Activated CD8-positive, alpha-beta T cell treated with anti-CD3 and anti-CD28 coated beads, Interleukin-2, amount 10 ng/mL, durations not matched to agents 7 days and 5 days (primary cell): ENCODE results near the gene FBN1. TPM values are rescaled to one million over a fixed set of nuclear protein-coding genes. Genes with fewer than 3 reads are reported as not detected.

ENCODE experiments used
- ATAC-seq: fragments of 150-1000 bp; cut with Tn5 transposase; one replicate; pipeline ENCODE4 v1.10.0; 2021; ENCODE audit warnings: moderate library complexity
- CTCF ChIA-PET: fragments of 350-600 bp; sonication (Branson Sonifier 250); formaldehyde crosslinking; loops from one replicate; lab custom pipeline; 2021; ENCODE audit warnings: antibody characterized with exemption; lab: Charles Lee
- POLR2A ChIA-PET: fragments of 350-600 bp; sonication (Branson Sonifier 250); formaldehyde crosslinking; loops from one replicate; lab custom pipeline; 2021; ENCODE audit warnings: antibody characterized with exemption; lab: Charles Lee
- DNase-seq: peaks from one replicate; pipeline ENCODE4 v3.0.0-alpha.2; 2020
- H3K27ac Mint-ChIP-seq: one replicate; pipeline ENCODE4 v1.8.0; 2021; ENCODE audit warnings: mild to moderate bottlenecking, mixed read lengths
- H3K27me3 Mint-ChIP-seq: one replicate; pipeline ENCODE4 v1.8.0; 2021; ENCODE audit warnings: low read depth, mixed read lengths
- H3K36me3 Mint-ChIP-seq: one replicate; pipeline ENCODE4 v1.8.0; 2021; ENCODE audit warnings: low read depth, mixed read lengths
- H3K4me1 Mint-ChIP-seq: one replicate; pipeline ENCODE4 v1.8.0; 2021; ENCODE audit warnings: low read depth, mixed read lengths
- H3K4me3 Mint-ChIP-seq: one replicate; pipeline ENCODE4 v1.8.0; 2021; ENCODE audit warnings: mild to moderate bottlenecking, mixed read lengths
- H3K9me3 Mint-ChIP-seq: one replicate; pipeline ENCODE4 v1.8.0; 2022; ENCODE audit warnings: mixed read lengths; ENCODE audit not compliant: insufficient read depth
- total RNA-seq, 2 experiments: library from RNA; stranded (reverse); gene quantifications; one replicate each; pipeline ENCODE4 v1.2.3, GENCODE V29; 2021

Gene FBN1
- total RNA-seq, 2 experiments from 2014 or later: 0.81 to 1.3 TPM

GRCh38 chr15:48375767-48376166 is 269.7 kb downstream of the FBN1 start:
- no peaks in the 10 kb centered on the region for H3K4me1 Mint-ChIP-seq
- peaks cover 14% of the 10 kb centered on the region for H3K27me3 Mint-ChIP-seq
- H3K9me3 Mint-ChIP-seq: no peaks in the 10 kb centered on the region
- ATAC-seq: no peak
- H3K27ac Mint-ChIP-seq: no peak overlapping the region
- H3K4me3 Mint-ChIP-seq: no peak overlapping the region
- ChIA-PET POLR2A (no interaction called here), CTCF (no interaction called here)
- DNase-seq: no peak
- H3K36me3 Mint-ChIP-seq: no peaks in the 10 kb centered on the region

GRCh38 chr15:48374472-48374871 is 271.0 kb downstream of the FBN1 start:
- ATAC-seq (no peak), DNase-seq (no peak)
- ChIA-PET POLR2A (no interaction called here), CTCF (no interaction called here)
- Mint-ChIP-seq H3K4me3 (no peak overlapping the region), H3K4me1 (no peaks in the 10 kb centered on the region), H3K36me3 (no peaks in the 10 kb centered on the region), H3K27ac (no peak overlapping the region), H3K9me3 (no peaks in the 10 kb centered on the region), H3K27me3 (peaks cover 14% of the 10 kb centered on the region)

- CTCF ChIA-PET: no interaction called here
Observed at GRCh38 chr15:48373821-48374451, 271.6 kb downstream of the FBN1 start.

GRCh38 chr15:48371961-48372360 is 273.5 kb downstream of the FBN1 start:
- DNase-seq: no peak
- ChIA-PET POLR2A (no interaction called here), CTCF (no interaction called here)
- no peak overlapping the region for H3K27ac Mint-ChIP-seq
- no peak for ATAC-seq
- no peak overlapping the region for H3K4me3 Mint-ChIP-seq
- H3K27me3 Mint-ChIP-seq: peaks cover 12% of the 10 kb centered on the region
- H3K9me3 Mint-ChIP-seq: no peaks in the 10 kb centered on the region
- H3K4me1 Mint-ChIP-seq: no peaks in the 10 kb centered on the region
- no peaks in the 10 kb centered on the region for H3K36me3 Mint-ChIP-seq

More at GRCh38 chr15:48373821-48374451, 271.6 kb downstream of the FBN1 start:
- no peak for ATAC-seq
- H3K4me3 Mint-ChIP-seq: no peak overlapping the region
- DNase-seq: no peak
- H3K4me1 Mint-ChIP-seq: no peaks in the 10 kb centered on the region
- H3K27ac Mint-ChIP-seq: no peak overlapping the region
- H3K27me3 Mint-ChIP-seq: peaks cover 16% of the 10 kb centered on the region
- POLR2A ChIA-PET: no interaction called here
- no peaks in the 10 kb centered on the region for H3K9me3 Mint-ChIP-seq
- H3K36me3 Mint-ChIP-seq: no peaks in the 10 kb centered on the region

GRCh38 chr15:48371550-48371949 is 274.0 kb downstream of the FBN1 start:
- DNase-seq (no peak), ATAC-seq (no peak)
- H3K4me3 Mint-ChIP-seq: no peak overlapping the region
- no peaks in the 10 kb centered on the region for H3K36me3 Mint-ChIP-seq
- no peaks in the 10 kb centered on the region for H3K4me1 Mint-ChIP-seq
- H3K27me3 Mint-ChIP-seq: peaks cover 16% of the 10 kb centered on the region
- CTCF ChIA-PET: no interaction called here
- POLR2A ChIA-PET: no interaction called here
- H3K27ac Mint-ChIP-seq: no peak overlapping the region
- no peaks in the 10 kb centered on the region for H3K9me3 Mint-ChIP-seq

GRCh38 chr15:48370460-48370859 is 275.0 kb downstream of the FBN1 start:
- no peaks in the 10 kb centered on the region for H3K4me1 Mint-ChIP-seq
- CTCF ChIA-PET: no interaction called here
- no peak overlapping the region for H3K4me3 Mint-ChIP-seq
- ATAC-seq (no peak), DNase-seq (no peak)
- POLR2A ChIA-PET: no interaction called here
- H3K9me3 Mint-ChIP-seq: no peaks in the 10 kb centered on the region
- H3K27ac Mint-ChIP-seq: no peak overlapping the region
- no peaks in the 10 kb centered on the region for H3K36me3 Mint-ChIP-seq
- H3K27me3 Mint-ChIP-seq: peaks cover 13% of the 10 kb centered on the region

- H3K4me1 Mint-ChIP-seq: no peaks in the 10 kb centered on the region
- no peaks in the 10 kb centered on the region for H3K36me3 Mint-ChIP-seq
- ChIA-PET POLR2A (no interaction called here), CTCF (no interaction called here)
- no peak overlapping the region for H3K27ac Mint-ChIP-seq
- H3K4me3 Mint-ChIP-seq: no peak overlapping the region
- ATAC-seq (no peak), DNase-seq (no peak)
- H3K9me3 Mint-ChIP-seq: no peaks in the 10 kb centered on the region
- peaks cover 11% of the 10 kb centered on the region for H3K27me3 Mint-ChIP-seq
Observed at GRCh38 chr15:48367483-48367882, 278.0 kb downstream of the FBN1 start.

- Mint-ChIP-seq H3K9me3 (no peaks in the 10 kb centered on the region), H3K4me3 (no peak overlapping the region), H3K27me3 (peaks cover 11% of the 10 kb centered on the region), H3K4me1 (no peaks in the 10 kb centered on the region), H3K36me3 (no peaks in the 10 kb centered on the region), H3K27ac (no peak overlapping the region)
- DNase-seq: no peak
- no peak for ATAC-seq
- ChIA-PET POLR2A (no interaction called here), CTCF (interaction anchor here (1.3 kb wide), 1 partner anchor 10 kb away, joined by 3 read pairs; no protein-coding TSS in a partner anchor)
Observed at GRCh38 chr15:48366584-48367312, 278.8 kb downstream of the FBN1 start.

GRCh38 chr15:48365575-48365974 is 279.9 kb downstream of the FBN1 start:
- ATAC-seq (no peak), DNase-seq (no peak)
- Mint-ChIP-seq H3K36me3 (no peaks in the 10 kb centered on the region), H3K27ac (no peak overlapping the region), H3K9me3 (no peaks in the 10 kb centered on the region), H3K4me3 (no peak overlapping the region), H3K27me3 (peaks cover 11% of the 10 kb centered on the region), H3K4me1 (no peaks in the 10 kb centered on the region)
- CTCF ChIA-PET: interaction anchor here (1.3 kb wide), 1 partner anchor 9 kb away, joined by 3 read pairs; no protein-coding TSS in a partner anchor
- POLR2A ChIA-PET: no interaction called here

- ChIA-PET POLR2A (no interaction called here), CTCF (interaction anchor here (0.8 kb wide), 1 partner anchor 11 kb away, joined by 3 read pairs; no protein-coding TSS in a partner anchor)
- Mint-ChIP-seq H3K27me3 (peaks cover 11% of the 10 kb centered on the region), H3K36me3 (no peaks in the 10 kb centered on the region), H3K4me3 (no peak overlapping the region), H3K4me1 (peaks cover 5% of the 10 kb centered on the region), H3K9me3 (no peaks in the 10 kb centered on the region), H3K27ac (no peak overlapping the region)
- ATAC-seq (no peak), DNase-seq (no peak)
Observed at GRCh38 chr15:48363474-48363873, 282.0 kb downstream of the FBN1 start.

- H3K27ac Mint-ChIP-seq: no peak overlapping the region
- H3K27me3 Mint-ChIP-seq: peaks cover 8% of the 10 kb centered on the region
- H3K4me1 Mint-ChIP-seq: peaks cover 7% of the 10 kb centered on the region
- no peaks in the 10 kb centered on the region for H3K9me3 Mint-ChIP-seq
- ChIA-PET POLR2A (no interaction called here), CTCF (interaction anchor here (1.0 to 1.5 kb wide), 2 partner anchors 9 to 440 kb away, joined by 3 to 8 read pairs; no protein-coding TSS in a partner anchor)
- no peaks in the 10 kb centered on the region for H3K36me3 Mint-ChIP-seq
- no peak overlapping the region for H3K4me3 Mint-ChIP-seq
- ATAC-seq: no peak
- DNase-seq: no peak
Observed at GRCh38 chr15:48361685-48362084, 283.8 kb downstream of the FBN1 start.

- ChIA-PET CTCF (interaction anchor here (1.0 kb wide), 1 partner anchor 440 kb away, joined by 3 read pairs; no protein-coding TSS in a partner anchor), POLR2A (no interaction called here)
- no peaks in the 10 kb centered on the region for H3K36me3 Mint-ChIP-seq
- H3K4me3 Mint-ChIP-seq: no peak overlapping the region
- ATAC-seq (no peak), DNase-seq (no peak)
- H3K27me3 Mint-ChIP-seq: peaks cover 7% of the 10 kb centered on the region
- no peaks in the 10 kb centered on the region for H3K9me3 Mint-ChIP-seq
- peaks cover 7% of the 10 kb centered on the region for H3K4me1 Mint-ChIP-seq
- no peak overlapping the region for H3K27ac Mint-ChIP-seq
Observed at GRCh38 chr15:48360841-48361240, 284.7 kb downstream of the FBN1 start.
